Right lobe of liver (tissue), 6 donors: ENCODE measurements around the gene GABRG3. TPM values are rescaled to one million over a fixed set of nuclear protein-coding genes. Genes with fewer than 3 reads are reported as not detected.

Experiments
- ATAC-seq, 4 donors: fragments of 200-7000 bp; cut with Tn5 transposase; one replicate each; pipeline ENCODE4 v1.9.1; 2020; ENCODE audit warnings: mild to moderate bottlenecking in 4 of 4, moderate library complexity in 4 of 4
- DNase-seq, 3 donors: peaks; one replicate each; pipeline ENCODE4 v3.0.0-alpha.2; 2020
- H3K27ac ChIP-seq, 3 donors: fragments of 200-600 bp; one replicate each; pipeline ENCODE4 v1.8.0; 2022
- H3K27me3 ChIP-seq, 2 donors: fragments of 200-600 bp; one replicate each; pipeline ENCODE4 v1.8.0; 2022
- H3K36me3 ChIP-seq, 4 donors: fragments of 200-600 bp; sonication (generic) in 1 of 4; one replicate each; pipeline versions ENCODE4 v1.5.1 to v1.8.0; 2017 to 2022; ENCODE audit warnings: control low read depth in 1 of 4
- H3K4me1 ChIP-seq, 4 donors: fragments of 200-600 bp; sonication (generic) in 1 of 4; one replicate each; pipeline versions ENCODE4 v1.5.1 to v1.8.0; 2017 to 2022; ENCODE audit warnings: control low read depth in 1 of 4
- H3K4me3 ChIP-seq, 3 donors: fragments of 200-600 bp; one replicate each; pipeline ENCODE4 v1.8.0; 2022
- H3K9me3 ChIP-seq, 4 donors: fragments of 200-600 bp; sonication (generic) in 1 of 4; one replicate each; pipeline versions ENCODE4 v1.5.1 to v1.8.0; 2017 to 2022; ENCODE audit warnings: control low read depth in 1 of 4
- POLR2A ChIP-seq: fragments of 450-650 bp; IDR thresholded peaks from one replicate; pipeline ENCODE4 v1.6.1; 2017; ENCODE audit warnings: antibody characterized with exemption, mild to moderate bottlenecking
- WGBS: methylation state at CpG from one replicate; pipeline ENCODE4 v1.1.6; 2018; ENCODE audit warnings: low coverage, low lambda C conversion rate; ENCODE audit not compliant: insufficient coverage; ENCODE audit errors: missing lambda C conversion rate; 5-methylcytosine and 5-hydroxymethylcytosine counted together
- intact Hi-C, 2 donors: fragments of 100-400 bp; cut with DNase I; formaldehyde crosslinking; loops; one replicate each; pipeline versions ENCODE4 v1.11.2 to v1.14.1; 2022
- total RNA-seq, 6 experiments: library from RNA; depleted of rRNA in 2 of 6; stranded (reverse); fragments of >200 nt in 2 of 6; fragmentation: NEBNext Ultra II Directional in 3 of 6; extraction: Animal tissue kit (Norgen Biotek cat#: 25700) in 3 of 6; gene quantifications; one replicate each; pipeline versions ENCODE4 v1.1.0 to v1.2.4, GENCODE V29; 2016 to 2023
- TF ChIP-seq, protein P1 (sequence below), 4 donors: fragments of 200-600 bp in 3 of 4; fragments of 450-650 bp in 1 of 4; IDR thresholded peaks; one replicate each; pipeline versions ENCODE4 v1.5.1 to v1.8.0; 2016 to 2022; ENCODE audit warnings: antibody characterized with exemption in 4 of 4, mild to moderate bottlenecking in 2 of 4
- donor health status: DM: no; HTN: yes; CAD: no.
- donor health status: DM: no; HTN: no; CAD: no.
- donor health status: DM: no; HTN: no; CAD: no.
- donor health status: DM: no; HTN: yes; CAD: no.
- donor health status: DM: no; HTN: yes; CAD: no.

GABRG3 gene
- total RNA-seq, 6 experiments from 2014 or later = 0.18 TPM; not detected in 5

DNA sequence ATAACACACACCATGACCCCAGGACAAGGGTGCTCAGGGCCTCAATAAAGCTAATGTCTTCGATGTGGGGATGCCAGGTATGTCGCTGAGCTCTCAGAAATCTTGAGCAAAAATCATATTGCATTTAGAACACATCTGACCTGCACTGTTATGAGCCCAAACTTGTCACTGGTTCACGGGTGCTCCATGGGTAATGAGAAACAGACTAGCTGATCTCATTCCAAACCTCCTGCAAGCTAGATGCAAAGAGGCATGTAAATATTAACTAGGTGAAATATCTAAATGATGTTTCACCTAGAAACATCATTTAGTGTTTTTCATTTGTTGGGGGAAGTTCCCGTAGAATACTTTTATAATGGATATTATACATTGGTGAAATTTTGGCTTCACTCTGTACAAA lies 578.8 kb downstream of the GABRG3 start:
- H3K9me3 ChIP-seq = no peaks in the 10 kb centered on the region
- no peak for TF ChIP-seq POLR2A
- no peak for DNase-seq

DNA sequence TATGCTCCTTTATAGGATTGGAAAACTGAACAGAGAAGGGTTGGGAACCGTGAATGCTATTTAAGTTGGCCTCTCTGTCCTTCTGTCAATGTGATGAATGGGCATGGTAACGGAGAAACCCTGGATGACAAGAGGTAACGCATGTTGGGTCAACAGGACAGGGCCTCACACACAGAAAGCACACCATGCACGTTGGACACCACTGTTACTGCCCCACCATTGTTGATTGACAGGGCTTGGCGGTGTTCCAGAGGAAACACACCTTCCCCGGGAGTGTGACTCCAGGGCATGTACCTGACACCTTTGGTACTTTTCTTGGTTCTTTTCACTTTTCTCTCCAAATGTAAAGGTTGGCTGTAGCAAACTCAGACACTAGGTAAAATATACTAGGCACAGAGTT lies 579.7 kb downstream of the GABRG3 start:
- H3K27me3 ChIP-seq = no peaks in the 10 kb centered on the region
- no peak overlapping the region for H3K27ac ChIP-seq
- no peak for TF ChIP-seq POLR2A
- TF ChIP-seq, protein P1, sequence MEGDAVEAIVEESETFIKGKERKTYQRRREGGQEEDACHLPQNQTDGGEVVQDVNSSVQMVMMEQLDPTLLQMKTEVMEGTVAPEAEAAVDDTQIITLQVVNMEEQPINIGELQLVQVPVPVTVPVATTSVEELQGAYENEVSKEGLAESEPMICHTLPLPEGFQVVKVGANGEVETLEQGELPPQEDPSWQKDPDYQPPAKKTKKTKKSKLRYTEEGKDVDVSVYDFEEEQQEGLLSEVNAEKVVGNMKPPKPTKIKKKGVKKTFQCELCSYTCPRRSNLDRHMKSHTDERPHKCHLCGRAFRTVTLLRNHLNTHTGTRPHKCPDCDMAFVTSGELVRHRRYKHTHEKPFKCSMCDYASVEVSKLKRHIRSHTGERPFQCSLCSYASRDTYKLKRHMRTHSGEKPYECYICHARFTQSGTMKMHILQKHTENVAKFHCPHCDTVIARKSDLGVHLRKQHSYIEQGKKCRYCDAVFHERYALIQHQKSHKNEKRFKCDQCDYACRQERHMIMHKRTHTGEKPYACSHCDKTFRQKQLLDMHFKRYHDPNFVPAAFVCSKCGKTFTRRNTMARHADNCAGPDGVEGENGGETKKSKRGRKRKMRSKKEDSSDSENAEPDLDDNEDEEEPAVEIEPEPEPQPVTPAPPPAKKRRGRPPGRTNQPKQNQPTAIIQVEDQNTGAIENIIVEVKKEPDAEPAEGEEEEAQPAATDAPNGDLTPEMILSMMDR (IDR thresholded peaks at IDR 0.05) = no peak
- ATAC-seq (no peak), DNase-seq (no peak)
- no peaks in the 10 kb centered on the region for H3K4me1 ChIP-seq
- H3K9me3 ChIP-seq = no peaks in the 10 kb centered on the region
- no peaks in the 10 kb centered on the region for H3K36me3 ChIP-seq
- no peak overlapping the region for H3K4me3 ChIP-seq
- intact Hi-C loops = no loop called here
- WGBS = 37% methylated on average over 4 of the region's 6 CpGs

More for the DNA sequence above, 578.8 kb downstream of the GABRG3 start:
- no peak overlapping the region for H3K27ac ChIP-seq
- H3K4me1 ChIP-seq = no peaks in the 10 kb centered on the region
- no peaks in the 10 kb centered on the region for H3K36me3 ChIP-seq
- no peaks in the 10 kb centered on the region for H3K27me3 ChIP-seq
- 68% methylated on average over 4 of the region's 4 CpGs for WGBS
- intact Hi-C loops = no loop called here
- ATAC-seq = no peak
- no peak overlapping the region for H3K4me3 ChIP-seq

DNA sequence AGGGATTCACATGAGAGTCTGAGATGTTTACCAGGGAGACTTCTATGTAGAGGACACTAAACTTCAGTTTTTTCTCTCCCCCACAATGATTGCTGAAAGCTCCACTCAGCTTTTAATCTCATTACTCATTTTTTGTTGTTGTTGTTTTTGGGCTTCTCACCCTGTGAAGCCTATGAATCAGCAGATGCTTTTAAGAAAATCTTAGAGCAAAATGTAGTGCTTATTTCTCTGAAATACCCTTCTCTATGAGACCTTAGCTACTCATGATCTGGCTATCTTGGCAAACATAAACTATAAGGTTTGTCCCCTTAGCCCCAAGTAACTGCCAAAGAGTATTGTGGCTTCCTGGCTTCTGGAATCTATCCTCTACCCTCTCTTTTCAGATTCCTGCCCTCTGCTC lies 590.8 kb downstream of the GABRG3 start:
- H3K4me1 ChIP-seq = no peaks in the 10 kb centered on the region
- intact Hi-C loops = no loop called here
- H3K9me3 ChIP-seq = no peaks in the 10 kb centered on the region
- no peak for ATAC-seq
- DNase-seq = no peak
- no peak for TF ChIP-seq POLR2A
- TF ChIP-seq, protein P1 (IDR thresholded peaks at IDR 0.05) = no peak
- H3K4me3 ChIP-seq = no peak overlapping the region
- H3K27me3 ChIP-seq = no peaks in the 10 kb centered on the region
- H3K27ac ChIP-seq = no peak overlapping the region
- H3K36me3 ChIP-seq = no peaks in the 10 kb centered on the region

DNA sequence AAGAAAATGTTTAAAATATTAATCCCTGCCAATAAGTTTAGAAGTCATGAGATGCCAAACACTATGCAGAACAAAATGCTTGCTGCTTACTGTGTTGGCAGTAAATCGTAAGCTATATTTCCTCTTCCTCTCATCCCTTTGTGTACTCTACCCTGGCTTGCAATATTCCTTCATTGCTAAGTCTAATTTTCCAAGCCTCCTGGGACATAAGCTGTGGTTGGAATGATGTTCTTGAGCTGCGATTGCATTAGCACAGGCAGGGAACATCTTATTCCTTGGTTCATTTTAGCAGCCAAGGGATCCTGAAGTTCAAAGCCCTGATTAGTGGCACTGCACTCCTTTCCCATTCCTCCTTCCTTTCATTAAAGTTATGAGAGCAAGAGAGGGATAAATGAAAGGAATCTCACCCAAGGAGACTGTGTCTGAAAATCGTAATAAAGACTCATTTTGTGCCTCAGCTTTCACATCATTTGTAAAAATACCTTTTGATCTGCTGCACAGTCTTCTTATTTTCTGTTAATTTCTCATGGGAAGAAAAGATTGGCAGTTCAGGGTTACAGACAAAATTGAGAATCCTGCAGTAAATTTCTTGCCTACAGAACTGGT lies 592.9 kb downstream of the GABRG3 start:
- no peaks in the 10 kb centered on the region for H3K27me3 ChIP-seq
- no peak for ATAC-seq
- intact Hi-C loops = no loop called here
- H3K9me3 ChIP-seq = no peaks in the 10 kb centered on the region
- DNase-seq = no peak
- H3K27ac ChIP-seq = no peak overlapping the region
- WGBS = 46% methylated on average over 3 of the region's 3 CpGs
- H3K4me3 ChIP-seq = no peak overlapping the region
- H3K36me3 ChIP-seq = no peaks in the 10 kb centered on the region
- TF ChIP-seq POLR2A = no peak
- TF ChIP-seq, protein P1 (IDR thresholded peaks at IDR 0.05) = no peak
- H3K4me1 ChIP-seq = no peaks in the 10 kb centered on the region

DNA sequence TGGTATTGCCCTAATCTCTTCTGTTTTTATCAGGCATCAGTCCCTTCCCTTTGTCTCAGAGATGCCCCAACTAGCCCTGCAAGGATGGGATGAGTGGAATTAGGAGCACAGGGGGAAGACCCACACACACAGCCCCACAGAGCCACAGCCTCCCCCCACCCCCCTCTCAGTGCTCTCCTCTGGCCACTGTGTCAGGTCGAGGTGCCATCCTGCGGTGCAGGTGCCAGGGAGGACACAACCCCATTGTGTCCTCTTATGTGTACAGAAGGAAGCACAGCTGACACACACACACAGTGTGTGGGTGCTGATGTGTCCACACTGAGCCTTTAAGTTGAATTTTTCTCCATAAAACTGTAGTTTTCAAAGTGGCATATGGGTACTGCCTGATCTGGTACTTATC lies 593.7 kb downstream of the GABRG3 start:
- Histone ChIP-seq H3K4me1 (no peaks in the 10 kb centered on the region), H3K36me3 (no peaks in the 10 kb centered on the region), H3K9me3 (no peaks in the 10 kb centered on the region), H3K27ac (no peak overlapping the region), H3K27me3 (no peaks in the 10 kb centered on the region), H3K4me3 (no peak overlapping the region)
- ATAC-seq = no peak
- intact Hi-C loops = no loop called here
- DNase-seq = no peak
- no CpG with 5 or more reads among the region's 2 CpGs for WGBS
- no peak for TF ChIP-seq POLR2A
- TF ChIP-seq, protein P1 (IDR thresholded peaks at IDR 0.05) = no peak
